Vagina (tissue), 2 donors: ENCODE measurements around the gene WDR82. TPM values are rescaled to one million over a fixed set of nuclear protein-coding genes. Genes with fewer than 3 reads are reported as not detected.
"Not testable (repeated sequence)": the region's sequence is repeated elsewhere in the genome, so short reads cannot be mapped to it uniquely, and the experiment has no call there.

ENCODE experiments used
- DNase-seq, 2 donors: peaks; one replicate each; pipeline ENCODE4 v3.0.0-alpha.2; 2017; ENCODE audit errors: extremely low spot score in 2 of 2
- H3K27ac ChIP-seq: fragments of 200-600 bp; sonication (generic); one replicate; pipeline ENCODE4 v1.5.1; 2019
- H3K27me3 ChIP-seq: fragments of 200-600 bp; sonication (generic); one replicate; pipeline ENCODE4 v1.5.1; 2019
- H3K36me3 ChIP-seq, 2 donors: fragments of 200-600 bp; sonication (generic); one replicate each; pipeline ENCODE4 v1.5.1; 2017 to 2019
- H3K4me1 ChIP-seq: fragments of 200-600 bp; sonication (generic); one replicate; pipeline ENCODE4 v1.5.1; 2019
- H3K4me3 ChIP-seq, 2 donors: fragments of 200-600 bp; sonication (generic); 1 replicate in 1 of 2; 2 replicates in 1 of 2; pipeline ENCODE4 v1.5.1; 2016 to 2019
- H3K9me3 ChIP-seq: fragments of 200-600 bp; sonication (generic); one replicate; pipeline ENCODE4 v1.5.1; 2019
- POLR2A ChIP-seq, 2 donors: fragments of 450-650 bp; IDR thresholded peaks; one replicate each; pipeline ENCODE4 v1.6.1; 2017; ENCODE audit warnings: antibody characterized with exemption in 2 of 2, mild to moderate bottlenecking in 2 of 2, moderate library complexity in 2 of 2
- POLR2AphosphoS5 ChIP-seq, 2 donors: sonication (generic); formaldehyde crosslinking; IDR thresholded peaks; one replicate each; pipeline ENCODE4 v1.9.0; 2017; ENCODE audit warnings: antibody characterized with exemption in 2 of 2, mild to moderate bottlenecking in 2 of 2, low read depth in 1 of 2; ENCODE audit not compliant: insufficient read depth in 1 of 2
- intact Hi-C: fragments of 100-400 bp; cut with DNase I; formaldehyde crosslinking; loops from one replicate; pipeline ENCODE4 v1.15.1; 2023
- total RNA-seq: library from RNA; depleted of rRNA; stranded (reverse); fragments of >200 nt; gene quantifications from one replicate; pipeline ENCODE4 v1.2.3, GENCODE V29; 2016
- TF ChIP-seq, protein P1 (sequence below), 3 experiments: fragments of 450-650 bp in 2 of 3; fragments of 200-600 bp in 1 of 3; sonication (generic) in 1 of 3; IDR thresholded peaks; one replicate each; pipeline ENCODE4 v1.5.1; 2017 to 2019; ENCODE audit warnings: antibody characterized with exemption in 3 of 3, mild to moderate bottlenecking in 2 of 3, moderate library complexity in 2 of 3

Gene WDR82
- total RNA-seq, 1 donor from 2014 or later = 44.4 TPM

DNA sequence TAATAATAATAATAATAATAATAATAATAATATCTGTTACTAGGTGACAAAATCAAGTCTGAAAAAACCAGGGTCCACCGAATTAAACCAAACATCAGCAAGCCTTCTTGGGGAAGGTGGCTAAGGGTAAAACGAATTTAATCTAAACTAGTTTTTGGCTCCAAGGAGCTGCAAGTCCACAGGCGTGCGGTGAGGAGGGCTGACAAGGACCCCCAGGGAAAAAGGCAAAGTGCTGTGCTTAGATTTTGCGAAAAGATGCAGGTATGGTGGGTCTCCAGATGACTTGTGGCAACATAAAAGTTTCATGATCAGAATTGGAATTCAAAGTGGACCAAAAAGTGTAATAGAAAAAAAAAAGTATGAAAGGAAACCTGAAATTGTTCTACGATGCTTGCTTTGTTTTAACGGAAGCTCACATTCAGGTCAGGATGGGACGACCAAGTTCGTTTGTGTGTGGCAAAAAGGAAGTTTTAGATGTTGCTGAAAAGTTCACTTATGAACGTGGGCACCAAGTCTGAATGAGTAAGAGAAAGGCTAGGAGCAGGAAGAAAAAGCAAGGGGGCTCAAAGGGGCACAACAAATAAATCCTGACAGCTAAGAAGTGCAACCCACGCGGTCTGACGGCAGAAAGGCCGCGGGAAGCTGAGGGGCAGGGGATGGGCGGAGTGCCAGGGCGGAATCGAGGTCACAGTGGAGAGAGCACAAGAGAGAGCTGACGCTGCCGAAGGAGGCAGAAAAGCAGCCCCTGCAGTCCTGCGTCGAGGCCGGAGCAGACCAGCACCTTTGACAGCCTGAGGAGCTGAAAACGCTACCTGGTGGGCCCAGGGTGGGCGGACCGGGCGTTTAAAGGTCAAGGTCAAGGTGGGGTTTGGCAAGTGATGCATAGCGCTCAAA, 1.1 kb downstream of the WDR82 start:
- DNase-seq = no peak
- Histone ChIP-seq H3K9me3 (no peaks in the 10 kb centered on the region), H3K36me3 (peaks cover 0 to 10% of the 10 kb centered on the region in 2 donors), H3K4me1 (peaks cover 61% of the 10 kb centered on the region), H3K4me3 (peak overlapping the region; percentile 79 to 82), H3K27ac (peak overlapping the region; percentile 96), H3K27me3 (no peaks in the 10 kb centered on the region)
- TF ChIP-seq POLR2A (IDR thresholded peaks at IDR 0.05) (peak in 1 of 2 donors; percentile 24), POLR2AphosphoS5 (IDR thresholded peaks at IDR 0.05; ENCODE audit: insufficient read depth in 1 of 2, low read depth in 1 of 2) (peak; percentile 20 to 72)
- TF ChIP-seq, protein P1, sequence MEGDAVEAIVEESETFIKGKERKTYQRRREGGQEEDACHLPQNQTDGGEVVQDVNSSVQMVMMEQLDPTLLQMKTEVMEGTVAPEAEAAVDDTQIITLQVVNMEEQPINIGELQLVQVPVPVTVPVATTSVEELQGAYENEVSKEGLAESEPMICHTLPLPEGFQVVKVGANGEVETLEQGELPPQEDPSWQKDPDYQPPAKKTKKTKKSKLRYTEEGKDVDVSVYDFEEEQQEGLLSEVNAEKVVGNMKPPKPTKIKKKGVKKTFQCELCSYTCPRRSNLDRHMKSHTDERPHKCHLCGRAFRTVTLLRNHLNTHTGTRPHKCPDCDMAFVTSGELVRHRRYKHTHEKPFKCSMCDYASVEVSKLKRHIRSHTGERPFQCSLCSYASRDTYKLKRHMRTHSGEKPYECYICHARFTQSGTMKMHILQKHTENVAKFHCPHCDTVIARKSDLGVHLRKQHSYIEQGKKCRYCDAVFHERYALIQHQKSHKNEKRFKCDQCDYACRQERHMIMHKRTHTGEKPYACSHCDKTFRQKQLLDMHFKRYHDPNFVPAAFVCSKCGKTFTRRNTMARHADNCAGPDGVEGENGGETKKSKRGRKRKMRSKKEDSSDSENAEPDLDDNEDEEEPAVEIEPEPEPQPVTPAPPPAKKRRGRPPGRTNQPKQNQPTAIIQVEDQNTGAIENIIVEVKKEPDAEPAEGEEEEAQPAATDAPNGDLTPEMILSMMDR (IDR thresholded peaks at IDR 0.05) = no peak
- intact Hi-C loops = no loop called here

GRCh38 chr3:52274781-52275180, 3.7 kb downstream of the WDR82 start:
- Histone ChIP-seq H3K4me3 (peak overlapping the region in 1 of 2 donors; percentile 82), H3K4me1 (peaks cover 85% of the 10 kb centered on the region)

DNA sequence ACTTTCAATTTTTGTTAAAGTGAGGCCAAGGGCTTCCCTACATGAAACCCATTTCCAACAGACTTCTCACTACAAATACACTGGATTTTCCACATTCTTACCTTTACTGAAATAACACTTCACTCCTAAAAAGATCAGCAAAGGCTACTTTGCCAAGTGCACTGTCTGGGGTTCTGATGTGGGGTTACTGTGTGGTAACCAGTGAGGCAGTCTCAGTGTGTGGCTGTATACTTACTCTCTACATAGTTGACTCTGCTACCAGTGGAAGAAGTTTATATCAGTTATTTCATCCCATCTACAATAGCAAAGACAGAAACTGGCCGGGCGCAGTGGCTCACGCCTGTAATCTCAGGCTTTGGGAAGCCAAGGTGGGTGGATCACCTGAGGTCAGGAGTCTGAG, 5.6 kb downstream of the WDR82 start:
- Histone ChIP-seq H3K4me3 (no peak overlapping the region), H3K4me1 (peaks cover 95% of the 10 kb centered on the region), H3K36me3 (peaks cover 0 to 27% of the 10 kb centered on the region in 2 donors), H3K27ac (no peak overlapping the region), H3K27me3 (no peaks in the 10 kb centered on the region), H3K9me3 (no peaks in the 10 kb centered on the region)
- no peak for DNase-seq
- intact Hi-C loops = loop anchor here (5.0 kb wide), 1 partner anchor 56 kb away; no protein-coding TSS in a partner anchor
- TF ChIP-seq POLR2AphosphoS5 (IDR thresholded peaks at IDR 0.05; ENCODE audit: insufficient read depth in 1 of 2, low read depth in 1 of 2) = no peak
- TF ChIP-seq, protein P1 (IDR thresholded peaks at IDR 0.05) = no peak
- TF ChIP-seq POLR2A (IDR thresholded peaks at IDR 0.05) = no peak

More at GRCh38 chr3:52274781-52275180, 3.7 kb downstream of the WDR82 start:
- intact Hi-C loops = loop anchor here (5.0 kb wide), 1 partner anchor 57 kb away; no protein-coding TSS in a partner anchor
- not testable (repeated sequence) for H3K9me3 ChIP-seq, H3K27me3 ChIP-seq, H3K27ac ChIP-seq, H3K36me3 ChIP-seq, DNase-seq

GRCh38 chr3:52272172-52272571, 6.3 kb downstream of the WDR82 start:
- Histone ChIP-seq H3K4me1 (peaks cover 99% of the 10 kb centered on the region), H3K36me3 (peaks cover 0 to 33% of the 10 kb centered on the region in 2 donors)
- not testable (repeated sequence) for H3K4me3 ChIP-seq, H3K27me3 ChIP-seq, DNase-seq, H3K27ac ChIP-seq, H3K9me3 ChIP-seq
- intact Hi-C loops = loop anchor here (5.0 kb wide), 1 partner anchor 55 kb away; no protein-coding TSS in a partner anchor

DNA sequence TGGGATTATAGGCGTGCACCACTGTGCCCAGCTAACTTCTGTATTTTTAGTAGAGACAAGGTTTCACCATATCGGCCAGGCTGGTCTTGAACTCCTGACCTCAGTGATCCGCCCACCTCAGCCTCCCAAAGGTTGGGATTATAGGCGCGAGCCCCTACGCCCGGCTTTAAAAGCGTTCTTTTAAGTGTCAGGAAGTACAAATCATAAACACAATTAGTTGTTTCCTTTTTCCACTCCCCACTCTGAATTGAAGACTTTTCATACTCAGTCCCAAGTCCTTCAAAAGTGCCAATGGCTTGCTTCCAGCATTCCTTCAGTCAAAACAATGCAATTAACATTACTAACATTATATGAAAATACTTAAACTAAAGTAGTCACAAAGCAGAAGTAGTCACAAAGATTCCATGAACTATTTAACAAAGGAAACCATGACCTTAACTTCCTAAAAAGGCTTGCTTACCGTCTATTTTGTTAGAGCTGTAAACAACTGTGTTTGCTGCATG, 8.1 kb downstream of the WDR82 start:
- Histone ChIP-seq H3K27ac (peak overlapping the region; percentile 47), H3K36me3 (peaks cover 0 to 52% of the 10 kb centered on the region in 2 donors), H3K27me3 (no peaks in the 10 kb centered on the region), H3K9me3 (no peaks in the 10 kb centered on the region), H3K4me1 (peaks cover 82% of the 10 kb centered on the region), H3K4me3 (no peak overlapping the region)
- intact Hi-C loops = loop anchor here (5.0 kb wide), 1 partner anchor 53 kb away; no protein-coding TSS in a partner anchor
- no peak for TF ChIP-seq POLR2AphosphoS5 (IDR thresholded peaks at IDR 0.05; ENCODE audit: insufficient read depth in 1 of 2, low read depth in 1 of 2)
- TF ChIP-seq, protein P1 (IDR thresholded peaks at IDR 0.05) = no peak
- no peak for TF ChIP-seq POLR2A (IDR thresholded peaks at IDR 0.05)
- no peak for DNase-seq
